Measurements from ENCODE around the gene RARB.

DNA sequence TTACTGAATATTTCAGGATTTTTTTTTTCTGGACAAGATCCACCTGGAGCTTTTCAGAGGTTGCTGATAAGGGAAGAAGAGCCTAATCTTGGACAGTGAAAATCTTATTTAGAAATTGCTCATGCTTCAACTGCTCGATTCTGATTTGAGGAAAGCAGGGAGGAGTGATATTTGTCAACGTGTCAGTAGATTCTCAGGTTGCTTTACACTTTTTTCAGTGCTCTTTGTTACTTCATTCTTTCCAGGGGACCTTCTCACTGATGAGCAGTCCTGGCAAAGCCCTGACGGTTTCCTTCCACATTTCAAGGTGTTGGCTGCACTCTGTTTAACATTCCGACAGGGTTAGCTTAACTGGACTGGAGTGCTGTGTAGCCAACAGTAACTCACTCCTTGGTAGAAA is 24.1 kb upstream of the RARB start:
- TF ChIP-seq POLR2A (IDR thresholded peaks at IDR 0.05) (no peak), EP300 (IDR thresholded peaks at IDR 0.05) (no peak), POLR2AphosphoS5 (IDR thresholded peaks at IDR 0.05) (no peak)
- TF ChIP-seq, protein P1, sequence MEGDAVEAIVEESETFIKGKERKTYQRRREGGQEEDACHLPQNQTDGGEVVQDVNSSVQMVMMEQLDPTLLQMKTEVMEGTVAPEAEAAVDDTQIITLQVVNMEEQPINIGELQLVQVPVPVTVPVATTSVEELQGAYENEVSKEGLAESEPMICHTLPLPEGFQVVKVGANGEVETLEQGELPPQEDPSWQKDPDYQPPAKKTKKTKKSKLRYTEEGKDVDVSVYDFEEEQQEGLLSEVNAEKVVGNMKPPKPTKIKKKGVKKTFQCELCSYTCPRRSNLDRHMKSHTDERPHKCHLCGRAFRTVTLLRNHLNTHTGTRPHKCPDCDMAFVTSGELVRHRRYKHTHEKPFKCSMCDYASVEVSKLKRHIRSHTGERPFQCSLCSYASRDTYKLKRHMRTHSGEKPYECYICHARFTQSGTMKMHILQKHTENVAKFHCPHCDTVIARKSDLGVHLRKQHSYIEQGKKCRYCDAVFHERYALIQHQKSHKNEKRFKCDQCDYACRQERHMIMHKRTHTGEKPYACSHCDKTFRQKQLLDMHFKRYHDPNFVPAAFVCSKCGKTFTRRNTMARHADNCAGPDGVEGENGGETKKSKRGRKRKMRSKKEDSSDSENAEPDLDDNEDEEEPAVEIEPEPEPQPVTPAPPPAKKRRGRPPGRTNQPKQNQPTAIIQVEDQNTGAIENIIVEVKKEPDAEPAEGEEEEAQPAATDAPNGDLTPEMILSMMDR (IDR thresholded peaks at IDR 0.05), result no peak
